CD4-positive, alpha-beta memory T cell (primary cell): ENCODE measurements around the gene NCBP2L. TPM values are rescaled to one million over a fixed set of nuclear protein-coding genes. Genes with fewer than 3 reads are reported as not detected.

ENCODE experiments used
- CTCF ChIA-PET: fragments of 350-600 bp; sonication (Branson Sonifier 250); formaldehyde crosslinking; loops from one replicate; lab custom pipeline; 2021; ENCODE audit warnings: inconsistent platforms; ENCODE audit not compliant: partially characterized antibody; lab: Charles Lee
- POLR2A ChIA-PET: fragments of 350-600 bp; sonication (Branson Sonifier 250); formaldehyde crosslinking; loops from one replicate; lab custom pipeline; 2021; ENCODE audit not compliant: partially characterized antibody; lab: Charles Lee
- DNase-seq, 5 donors: peaks; one replicate each; pipeline versions ENCODE4 v3.0.0 to v3.0.0-alpha.2; 2020 to 2022; ENCODE audit warnings: mixed read lengths in 1 of 5
- H3K27ac ChIP-seq: one replicate; pipeline ENCODE4 v1.7.0; 2013; ENCODE audit warnings: low read depth, low read length
- H3K27me3 ChIP-seq: 2 replicates; pipeline ENCODE4 v1.7.0; 2013; ENCODE audit warnings: mild to moderate bottlenecking, low read length, moderate library complexity; ENCODE audit not compliant: insufficient read depth
- H3K36me3 ChIP-seq: 2 replicates; pipeline ENCODE4 v1.7.0; 2013; ENCODE audit warnings: mild to moderate bottlenecking, low read length, moderate library complexity; ENCODE audit not compliant: insufficient read depth
- H3K4me1 ChIP-seq: 2 replicates; pipeline ENCODE4 v1.7.0; 2013; ENCODE audit warnings: mild to moderate bottlenecking, low read length, moderate library complexity; ENCODE audit not compliant: insufficient read depth
- H3K4me3 ChIP-seq, 2 donors: one replicate each; pipeline ENCODE4 v1.7.0; 2013; ENCODE audit warnings: low read length in 2 of 2, mild to moderate bottlenecking in 1 of 2
- H3K9me3 ChIP-seq, 2 donors: one replicate each; pipeline ENCODE4 v1.7.0; 2013; ENCODE audit warnings: low read length in 2 of 2, control low read depth in 1 of 2; ENCODE audit not compliant: control insufficient read depth in 1 of 2
- H3K27ac Mint-ChIP-seq, 7 donors: one replicate each; pipeline ENCODE4 v1.8.0; 2020 to 2021; ENCODE audit warnings: mixed read lengths in 7 of 7, mild to moderate bottlenecking in 6 of 7, inconsistent platforms in 3 of 7, moderate library complexity in 3 of 7
- H3K27me3 Mint-ChIP-seq, 2 donors: one replicate each; pipeline ENCODE4 v1.8.0; 2020 to 2021; ENCODE audit warnings: mixed read lengths in 2 of 2
- H3K36me3 Mint-ChIP-seq, 2 donors: one replicate each; pipeline ENCODE4 v1.8.0; 2020 to 2021; ENCODE audit warnings: mixed read lengths in 2 of 2, inconsistent platforms in 1 of 2, mild to moderate bottlenecking in 1 of 2
- H3K4me1 Mint-ChIP-seq, 4 donors: one replicate each; pipeline ENCODE4 v1.8.0; 2020 to 2021; ENCODE audit warnings: mixed read lengths in 4 of 4, mild to moderate bottlenecking in 1 of 4
- H3K4me3 Mint-ChIP-seq, 8 donors: one replicate each; pipeline ENCODE4 v1.8.0; 2020 to 2021; ENCODE audit warnings: mixed read lengths in 8 of 8, mild to moderate bottlenecking in 7 of 8, moderate library complexity in 6 of 8, inconsistent platforms in 3 of 8
- H3K9me3 Mint-ChIP-seq, 8 donors: one replicate each; pipeline ENCODE4 v1.8.0; 2020 to 2021; ENCODE audit warnings: mixed read lengths in 8 of 8, mild to moderate bottlenecking in 5 of 8, inconsistent platforms in 3 of 8, moderate library complexity in 1 of 8
- intact Hi-C: fragments of 100-400 bp; cut with micrococcal nuclease; formaldehyde crosslinking; loops from one replicate; pipeline ENCODE4 v1.15.1; 2023
- polyA plus RNA-seq, 2 donors: library from polyadenylated mRNA; unstranded; fragments of 300-500 nt; fragmentation: Illumina TruSeq; gene quantifications; one replicate each; pipeline ENCODE4 v1.2.3, GENCODE V29; 2021
- total RNA-seq, 2 experiments: library from RNA; stranded (reverse); gene quantifications; one replicate each; pipeline ENCODE4 v1.2.3, GENCODE V29; 2021

The NCBP2L gene
- total and polyA plus RNA-seq, 4 experiments from 2014 or later: not detected

- Mint-ChIP-seq H3K4me1 (peaks cover 6 to 16% (median 8%) of the 10 kb centered on the region in 4 donors), H3K36me3 (peaks cover 0 to 2% of the 10 kb centered on the region in 2 donors), H3K27me3 (no peaks in the 10 kb centered on the region), H3K4me3 (no peak overlapping the region), H3K27ac (peak overlapping the region in 1 of 7 donors; percentile 47), H3K9me3 (no peaks in the 10 kb centered on the region)
- Histone ChIP-seq H3K4me1 (no peaks in the 10 kb centered on the region), H3K4me3 (no peak overlapping the region), H3K27ac (no peak overlapping the region), H3K9me3 (no peaks in the 10 kb centered on the region), H3K36me3 (no peaks in the 10 kb centered on the region), H3K27me3 (no peaks in the 10 kb centered on the region)
- CTCF ChIA-PET: interaction anchor here (1.0 kb wide), 1 partner anchor 15 kb away, joined by 3 read pairs; the partner anchor contains the start of gene TSC22D3
- intact Hi-C loops: no loop called here
- POLR2A ChIA-PET: no interaction called here
- no peak for DNase-seq
These were observed 17.0 kb upstream of the NCBP2L start for GRCh38 chrX:107760304-107761077.

- H3K27me3 Mint-ChIP-seq: no peaks in the 10 kb centered on the region
- Histone ChIP-seq H3K4me1 (no peaks in the 10 kb centered on the region), H3K27me3 (no peaks in the 10 kb centered on the region), H3K9me3 (no peaks in the 10 kb centered on the region), H3K4me3 (no peak overlapping the region), H3K27ac (no peak overlapping the region), H3K36me3 (no peaks in the 10 kb centered on the region)
- H3K4me3 Mint-ChIP-seq: no peak overlapping the region
- peak overlapping the region in 1 of 7 donors; percentile 37 for H3K27ac Mint-ChIP-seq
- no peaks in the 10 kb centered on the region for H3K9me3 Mint-ChIP-seq
- intact Hi-C loops: no loop called here
- POLR2A ChIA-PET: interaction anchor here (1.0 kb wide), 1 partner anchor 13 kb away, joined by 3 read pairs; no protein-coding TSS in a partner anchor
- no peak for DNase-seq
- peaks cover 0 to 3% (median 3%) of the 10 kb centered on the region in 4 donors for H3K4me1 Mint-ChIP-seq
- peaks cover 0 to 2% of the 10 kb centered on the region in 2 donors for H3K36me3 Mint-ChIP-seq
- CTCF ChIA-PET: interaction anchor here (0.7 to 1.8 kb wide), 2 partner anchors 23 to 91 kb away, joined by 3 to 6 read pairs; no protein-coding TSS in a partner anchor
These were observed 13.9 kb upstream of the NCBP2L start for GRCh38 chrX:107763647-107764046.

- H3K27ac ChIP-seq: no peak overlapping the region
- H3K27me3 ChIP-seq: no peaks in the 10 kb centered on the region
- CTCF ChIA-PET: no interaction called here
- H3K4me1 Mint-ChIP-seq: peaks cover 0 to 3% (median 1%) of the 10 kb centered on the region in 4 donors
- no peaks in the 10 kb centered on the region for H3K36me3 ChIP-seq
- H3K27ac Mint-ChIP-seq: no peak overlapping the region
- H3K4me1 ChIP-seq: no peaks in the 10 kb centered on the region
- intact Hi-C loops: no loop called here
- H3K27me3 Mint-ChIP-seq: no peaks in the 10 kb centered on the region
- DNase-seq: no peak
- H3K9me3 Mint-ChIP-seq: no peaks in the 10 kb centered on the region
- no peak overlapping the region for H3K4me3 ChIP-seq
- POLR2A ChIA-PET: no interaction called here
- no peak overlapping the region for H3K4me3 Mint-ChIP-seq
- peaks cover 0 to 2% of the 10 kb centered on the region in 2 donors for H3K36me3 Mint-ChIP-seq
- no peaks in the 10 kb centered on the region for H3K9me3 ChIP-seq
These were observed 12.5 kb upstream of the NCBP2L start for GRCh38 chrX:107764845-107765608.

GRCh38 chrX:107766470-107767150 lies 10.9 kb upstream of the NCBP2L start:
- POLR2A ChIA-PET: interaction anchor here (0.7 kb wide), 1 partner anchor 9 kb away, joined by 3 read pairs; the partner anchor contains the start of gene TSC22D3
- H3K4me3 ChIP-seq: no peak overlapping the region
- Mint-ChIP-seq H3K4me3 (no peak overlapping the region), H3K9me3 (no peaks in the 10 kb centered on the region), H3K4me1 (peaks cover 0 to 3% (median 2%) of the 10 kb centered on the region in 4 donors), H3K36me3 (peaks cover 0 to 2% of the 10 kb centered on the region in 2 donors), H3K27ac (no peak overlapping the region), H3K27me3 (no peaks in the 10 kb centered on the region)
- H3K9me3 ChIP-seq: no peaks in the 10 kb centered on the region
- H3K36me3 ChIP-seq: no peaks in the 10 kb centered on the region
- H3K27ac ChIP-seq: no peak overlapping the region
- no peaks in the 10 kb centered on the region for H3K27me3 ChIP-seq
- intact Hi-C loops: no loop called here
- DNase-seq: no peak
- CTCF ChIA-PET: interaction anchor here (1.0 to 2.0 kb wide), 3 partner anchors 9 to 112 kb away, joined by 3 to 8 read pairs (median 3); partner anchors contain the start of gene TSC22D3
- H3K4me1 ChIP-seq: no peaks in the 10 kb centered on the region

- POLR2A ChIA-PET: no interaction called here
- H3K27ac Mint-ChIP-seq: peak overlapping the region in 1 of 7 donors; percentile 30
- H3K4me1 Mint-ChIP-seq: peaks cover 0 to 2% (median 2%) of the 10 kb centered on the region in 4 donors
- intact Hi-C loops: no loop called here
- H3K27me3 Mint-ChIP-seq: no peaks in the 10 kb centered on the region
- Histone ChIP-seq H3K4me1 (no peaks in the 10 kb centered on the region), H3K36me3 (no peaks in the 10 kb centered on the region), H3K27me3 (no peaks in the 10 kb centered on the region), H3K27ac (no peak overlapping the region), H3K9me3 (no peaks in the 10 kb centered on the region), H3K4me3 (no peak overlapping the region)
- no peak for DNase-seq
- H3K4me3 Mint-ChIP-seq: no peak overlapping the region
- CTCF ChIA-PET: interaction anchor here (1.5 kb wide), 1 partner anchor 108 kb away, joined by 5 read pairs; no protein-coding TSS in a partner anchor
- no peaks in the 10 kb centered on the region for H3K9me3 Mint-ChIP-seq
- no peaks in the 10 kb centered on the region for H3K36me3 Mint-ChIP-seq
These were observed 9.5 kb upstream of the NCBP2L start for GRCh38 chrX:107768051-107768450.

GRCh38 chrX:107769581-107770317 lies 7.8 kb upstream of the NCBP2L start:
- Mint-ChIP-seq H3K27ac (no peak overlapping the region), H3K27me3 (no peaks in the 10 kb centered on the region), H3K4me1 (peaks cover 3 to 12% (median 8%) of the 10 kb centered on the region in 4 donors), H3K9me3 (no peaks in the 10 kb centered on the region), H3K4me3 (no peak overlapping the region), H3K36me3 (no peaks in the 10 kb centered on the region)
- intact Hi-C loops: no loop called here
- DNase-seq: no peak
- Histone ChIP-seq H3K4me1 (peaks cover 8% of the 10 kb centered on the region), H3K36me3 (no peaks in the 10 kb centered on the region), H3K27me3 (no peaks in the 10 kb centered on the region), H3K27ac (no peak overlapping the region), H3K4me3 (no peak overlapping the region), H3K9me3 (no peaks in the 10 kb centered on the region)
- ChIA-PET CTCF (interaction anchor here (1.4 kb wide), 1 partner anchor 97 kb away, joined by 4 read pairs; no protein-coding TSS in a partner anchor), POLR2A (no interaction called here)
